ENCODE results near the gene KDM6B.

KDM6B gene

DNA sequence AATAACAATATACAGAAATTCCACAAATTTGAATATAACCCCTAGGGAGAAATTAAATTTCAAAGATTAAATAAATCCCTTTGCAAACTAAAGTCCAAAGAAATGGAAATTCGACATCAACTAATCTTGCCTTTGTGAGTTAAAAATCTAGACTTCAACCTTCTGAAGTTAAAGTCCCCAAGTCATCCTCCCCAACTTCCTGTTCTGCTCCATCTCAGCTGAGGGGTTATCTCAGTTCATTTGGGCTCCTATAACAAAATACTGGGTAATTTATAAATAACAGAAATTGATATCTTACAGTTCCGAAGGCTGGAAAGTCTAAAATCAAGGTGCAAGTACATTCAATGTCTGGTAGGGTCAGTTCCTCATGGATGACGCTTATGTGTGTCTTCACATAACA lies 22.8 kb upstream of the KDM6B start:
- H3K27me3 Mint-ChIP-seq = peaks cover 5% of the 10 kb centered on the region
- H3K27ac Mint-ChIP-seq = no peak overlapping the region
- H3K9me3 Mint-ChIP-seq = no peaks in the 10 kb centered on the region
- no peaks in the 10 kb centered on the region for H3K36me3 Mint-ChIP-seq (ENCODE audit: low read depth)
- H3K4me1 Mint-ChIP-seq (ENCODE audit: low read depth) = no peaks in the 10 kb centered on the region
- no peak overlapping the region for H3K4me3 Mint-ChIP-seq

DNA sequence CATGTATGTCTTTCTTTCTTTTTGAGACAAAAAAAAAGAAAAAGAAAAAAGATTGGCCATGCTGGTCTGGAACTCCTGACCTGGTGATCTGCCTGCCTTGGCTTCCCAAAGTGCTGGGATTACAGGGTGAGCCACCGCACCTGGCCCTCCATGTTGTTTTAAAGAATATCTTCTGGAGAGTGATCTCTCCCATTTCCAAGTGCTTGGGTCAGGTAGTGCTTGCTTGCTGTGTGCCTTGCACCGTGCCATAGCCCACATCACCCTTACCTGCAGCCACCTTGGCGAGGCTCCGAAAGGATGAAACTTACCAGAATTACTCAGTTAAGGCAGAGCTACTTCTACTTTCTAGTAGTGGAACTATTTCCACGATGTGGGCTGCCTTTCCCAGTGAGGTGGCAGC lies 19.0 kb upstream of the KDM6B start:
- H3K27ac Mint-ChIP-seq = no peak overlapping the region
- H3K4me1 Mint-ChIP-seq (ENCODE audit: low read depth) = no peaks in the 10 kb centered on the region
- no peaks in the 10 kb centered on the region for H3K36me3 Mint-ChIP-seq (ENCODE audit: low read depth)
- H3K9me3 Mint-ChIP-seq = no peaks in the 10 kb centered on the region
- no peak overlapping the region for H3K4me3 Mint-ChIP-seq
- no peaks in the 10 kb centered on the region for H3K27me3 Mint-ChIP-seq

DNA sequence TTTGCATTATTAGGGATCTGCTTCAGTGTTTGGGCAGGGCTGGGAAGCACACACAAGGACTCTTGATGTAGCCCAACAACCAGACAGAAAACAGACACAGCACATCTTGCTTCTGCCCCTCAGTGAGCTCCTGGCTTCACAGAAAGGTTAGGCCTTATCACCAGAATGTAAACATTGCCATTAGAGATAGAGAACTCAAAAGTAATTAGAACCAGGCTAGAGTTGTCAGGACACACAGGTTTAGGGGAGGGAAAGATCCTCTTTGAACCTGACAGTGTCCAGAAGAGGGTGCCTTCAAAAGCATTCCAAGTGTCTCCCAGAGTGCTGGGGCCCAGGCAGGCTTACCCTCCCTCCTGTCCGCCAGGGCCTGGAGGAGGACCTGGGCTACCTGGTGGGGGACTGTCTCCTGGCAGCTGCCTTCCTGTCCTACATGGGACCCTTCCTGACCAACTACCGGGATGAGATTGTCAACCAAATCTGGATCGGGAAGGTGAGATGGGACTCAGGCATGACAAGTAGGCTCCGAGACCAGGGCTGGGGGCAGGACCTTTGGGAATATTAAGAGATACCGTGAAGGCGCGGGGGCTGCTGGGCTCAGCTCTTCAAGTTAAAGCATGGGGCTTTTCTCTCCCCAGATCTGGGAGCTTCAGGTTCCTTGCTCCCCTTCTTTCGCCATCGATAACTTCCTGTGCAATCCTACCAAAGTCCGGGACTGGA lies 16.9 kb upstream of the KDM6B start:
- Mint-ChIP-seq H3K9me3 (no peaks in the 10 kb centered on the region), H3K36me3 (ENCODE audit: low read depth) (no peaks in the 10 kb centered on the region), H3K27ac (no peak overlapping the region), H3K27me3 (no peaks in the 10 kb centered on the region), H3K4me3 (no peak overlapping the region), H3K4me1 (ENCODE audit: low read depth) (no peaks in the 10 kb centered on the region)

DNA sequence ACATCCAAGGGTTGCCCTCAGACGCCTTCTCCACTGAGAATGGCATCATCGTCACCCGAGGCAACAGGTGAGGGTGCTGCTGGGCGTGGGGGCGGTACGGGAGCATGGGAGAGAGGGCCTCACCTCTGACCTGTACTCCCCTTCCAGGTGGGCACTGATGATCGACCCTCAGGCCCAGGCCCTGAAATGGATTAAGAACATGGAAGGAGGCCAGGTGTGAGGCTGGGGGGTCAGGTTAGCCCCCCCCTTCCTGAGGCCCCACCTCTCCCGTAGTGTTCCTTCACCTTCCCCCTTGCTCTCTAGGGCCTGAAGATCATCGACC lies 16.4 kb upstream of the KDM6B start:
- Mint-ChIP-seq H3K4me3 (no peak overlapping the region), H3K9me3 (no peaks in the 10 kb centered on the region), H3K27ac (no peak overlapping the region), H3K4me1 (ENCODE audit: low read depth) (no peaks in the 10 kb centered on the region), H3K36me3 (ENCODE audit: low read depth) (no peaks in the 10 kb centered on the region), H3K27me3 (no peaks in the 10 kb centered on the region)

DNA sequence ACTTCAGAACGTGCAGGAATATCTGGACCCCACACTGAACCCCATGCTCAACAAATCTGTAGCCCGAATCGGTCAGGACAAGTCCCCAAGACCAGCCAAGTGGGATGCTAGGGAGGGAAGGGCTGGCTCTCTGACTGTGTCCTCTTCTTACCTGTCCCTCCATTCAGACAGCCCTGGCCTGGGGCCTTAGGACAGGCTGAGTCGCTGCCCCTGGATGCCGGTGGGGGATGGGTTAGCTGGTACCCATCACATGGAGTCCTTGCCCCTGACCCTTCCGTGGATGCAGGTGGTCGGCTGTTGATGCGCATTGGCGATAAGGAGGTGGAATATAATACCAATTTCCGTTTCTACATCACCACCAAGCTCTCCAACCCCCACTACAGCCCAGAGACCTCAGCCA lies 16.0 kb upstream of the KDM6B start:
- H3K4me1 Mint-ChIP-seq (ENCODE audit: low read depth) = no peaks in the 10 kb centered on the region
- H3K27me3 Mint-ChIP-seq = no peaks in the 10 kb centered on the region
- no peak overlapping the region for H3K27ac Mint-ChIP-seq
- H3K4me3 Mint-ChIP-seq = no peak overlapping the region
- H3K36me3 Mint-ChIP-seq (ENCODE audit: low read depth) = no peaks in the 10 kb centered on the region
- H3K9me3 Mint-ChIP-seq = no peaks in the 10 kb centered on the region

DNA sequence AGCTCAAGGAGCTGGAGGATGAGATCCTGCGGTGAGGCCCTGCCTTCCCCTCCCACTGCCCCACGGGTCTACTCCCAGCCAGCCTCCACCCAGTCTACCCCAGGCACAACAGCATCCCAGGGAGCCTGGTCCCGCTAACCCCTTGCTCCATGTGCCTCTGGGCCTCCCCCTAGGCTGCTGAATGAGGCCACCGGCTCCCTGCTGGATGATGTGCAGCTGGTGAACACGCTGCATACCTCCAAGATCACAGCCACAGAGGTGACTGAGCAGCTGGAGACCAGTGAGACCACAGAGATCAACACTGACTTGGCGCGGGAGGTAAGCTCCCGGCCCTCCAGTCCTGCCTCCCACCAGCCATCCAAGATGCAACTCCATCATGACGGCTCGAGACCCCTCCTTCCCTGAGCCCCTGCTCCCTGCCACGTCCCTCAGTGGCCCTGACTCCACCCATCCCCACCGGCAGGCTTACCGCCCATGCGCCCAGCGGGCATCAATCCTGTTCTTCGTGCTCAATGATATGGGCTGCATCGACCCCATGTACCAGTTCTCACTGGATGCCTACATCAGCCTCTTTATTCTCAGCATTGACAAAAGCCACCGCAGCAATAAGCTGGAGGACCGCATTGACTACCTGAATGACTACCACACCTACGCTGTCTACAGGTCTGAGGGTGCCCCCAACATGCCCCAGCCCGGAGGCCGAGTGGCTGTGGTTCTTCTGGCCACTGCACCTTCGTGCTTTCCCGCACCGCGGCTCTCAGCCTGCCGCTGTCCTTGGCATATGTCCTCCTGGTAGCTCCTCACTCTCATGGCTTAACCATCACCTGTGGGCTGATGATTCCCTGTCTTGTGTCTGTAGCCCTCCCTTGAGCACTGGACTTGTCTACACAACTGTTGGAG lies 15.0 kb upstream of the KDM6B start:
- H3K4me3 Mint-ChIP-seq = no peak overlapping the region
- H3K9me3 Mint-ChIP-seq = no peaks in the 10 kb centered on the region
- no peak overlapping the region for H3K27ac Mint-ChIP-seq
- H3K4me1 Mint-ChIP-seq (ENCODE audit: low read depth) = no peaks in the 10 kb centered on the region
- no peaks in the 10 kb centered on the region for H3K27me3 Mint-ChIP-seq
- no peaks in the 10 kb centered on the region for H3K36me3 Mint-ChIP-seq (ENCODE audit: low read depth)

DNA sequence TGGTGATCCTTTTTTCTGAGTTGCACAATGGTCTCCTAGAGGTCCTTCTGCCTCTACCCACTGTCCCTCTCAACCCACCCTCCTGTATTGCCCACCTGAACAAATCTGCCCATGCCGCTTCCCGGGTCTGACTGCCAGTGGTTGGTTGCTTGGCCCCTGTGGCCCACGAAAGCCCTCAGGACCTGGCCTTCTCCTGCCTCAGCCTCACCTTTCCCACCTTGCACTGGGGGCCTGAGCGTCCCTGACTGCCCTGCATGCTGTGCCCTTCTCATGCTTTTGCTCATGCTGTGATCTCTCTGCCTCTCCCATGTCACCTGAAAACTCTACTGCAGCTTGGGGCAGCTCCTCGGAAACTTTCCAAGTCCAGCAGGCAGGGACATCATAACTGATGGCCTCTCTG lies 13.8 kb upstream of the KDM6B start:
- H3K4me1 Mint-ChIP-seq (ENCODE audit: low read depth) = no peaks in the 10 kb centered on the region
- H3K36me3 Mint-ChIP-seq (ENCODE audit: low read depth) = no peaks in the 10 kb centered on the region
- no peaks in the 10 kb centered on the region for H3K9me3 Mint-ChIP-seq
- H3K27me3 Mint-ChIP-seq = no peaks in the 10 kb centered on the region
- no peak overlapping the region for H3K27ac Mint-ChIP-seq
- no peak overlapping the region for H3K4me3 Mint-ChIP-seq

DNA sequence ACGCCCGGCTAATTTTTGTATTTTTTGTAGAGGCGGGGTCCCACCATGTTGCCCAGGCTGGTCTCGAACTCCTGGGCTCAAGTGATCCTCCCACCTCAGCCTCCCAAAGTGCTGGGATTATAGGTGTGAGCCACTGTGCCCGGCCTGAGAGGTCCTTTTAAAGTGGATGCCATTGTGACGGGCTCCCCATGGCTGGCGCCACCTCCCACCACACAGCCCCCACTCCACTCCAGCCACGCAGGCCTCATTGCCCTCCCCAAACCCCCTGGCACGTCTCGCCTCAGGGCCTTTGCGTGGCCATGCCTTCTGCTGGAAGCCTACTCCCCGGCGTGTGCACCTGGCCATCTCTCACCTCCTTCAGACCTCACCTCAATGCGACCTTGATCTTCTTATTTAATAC lies 11.9 kb upstream of the KDM6B start:
- H3K9me3 Mint-ChIP-seq = no peaks in the 10 kb centered on the region
- no peaks in the 10 kb centered on the region for H3K4me1 Mint-ChIP-seq (ENCODE audit: low read depth)
- no peak overlapping the region for H3K4me3 Mint-ChIP-seq
- no peak overlapping the region for H3K27ac Mint-ChIP-seq
- H3K36me3 Mint-ChIP-seq (ENCODE audit: low read depth) = no peaks in the 10 kb centered on the region
- H3K27me3 Mint-ChIP-seq = no peaks in the 10 kb centered on the region

DNA sequence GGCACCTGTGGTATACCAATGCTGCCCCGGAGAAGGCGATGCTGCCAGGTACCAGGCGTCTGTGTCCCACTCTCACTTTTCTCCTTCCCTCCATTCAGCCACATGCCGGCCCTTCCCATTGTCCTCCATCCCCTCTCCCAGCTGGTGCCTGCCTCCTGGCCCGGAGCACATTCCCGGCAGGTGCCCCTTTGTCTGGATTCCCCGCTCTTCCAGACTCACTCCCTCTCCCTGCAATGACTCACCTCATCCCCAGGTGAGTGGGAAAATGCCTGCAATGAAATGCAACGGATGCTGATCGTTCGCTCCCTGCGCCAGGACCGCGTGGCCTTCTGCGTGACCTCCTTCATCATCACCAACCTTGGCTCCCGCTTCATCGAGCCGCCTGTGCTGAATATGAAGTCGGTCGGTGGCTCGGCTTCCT lies 10.4 kb upstream of the KDM6B start:
- H3K4me1 Mint-ChIP-seq (ENCODE audit: low read depth) = no peaks in the 10 kb centered on the region
- H3K27me3 Mint-ChIP-seq = peaks cover 3% of the 10 kb centered on the region
- H3K27ac Mint-ChIP-seq = no peak overlapping the region
- no peaks in the 10 kb centered on the region for H3K36me3 Mint-ChIP-seq (ENCODE audit: low read depth)
- no peak overlapping the region for H3K4me3 Mint-ChIP-seq
- H3K9me3 Mint-ChIP-seq = no peaks in the 10 kb centered on the region

DNA sequence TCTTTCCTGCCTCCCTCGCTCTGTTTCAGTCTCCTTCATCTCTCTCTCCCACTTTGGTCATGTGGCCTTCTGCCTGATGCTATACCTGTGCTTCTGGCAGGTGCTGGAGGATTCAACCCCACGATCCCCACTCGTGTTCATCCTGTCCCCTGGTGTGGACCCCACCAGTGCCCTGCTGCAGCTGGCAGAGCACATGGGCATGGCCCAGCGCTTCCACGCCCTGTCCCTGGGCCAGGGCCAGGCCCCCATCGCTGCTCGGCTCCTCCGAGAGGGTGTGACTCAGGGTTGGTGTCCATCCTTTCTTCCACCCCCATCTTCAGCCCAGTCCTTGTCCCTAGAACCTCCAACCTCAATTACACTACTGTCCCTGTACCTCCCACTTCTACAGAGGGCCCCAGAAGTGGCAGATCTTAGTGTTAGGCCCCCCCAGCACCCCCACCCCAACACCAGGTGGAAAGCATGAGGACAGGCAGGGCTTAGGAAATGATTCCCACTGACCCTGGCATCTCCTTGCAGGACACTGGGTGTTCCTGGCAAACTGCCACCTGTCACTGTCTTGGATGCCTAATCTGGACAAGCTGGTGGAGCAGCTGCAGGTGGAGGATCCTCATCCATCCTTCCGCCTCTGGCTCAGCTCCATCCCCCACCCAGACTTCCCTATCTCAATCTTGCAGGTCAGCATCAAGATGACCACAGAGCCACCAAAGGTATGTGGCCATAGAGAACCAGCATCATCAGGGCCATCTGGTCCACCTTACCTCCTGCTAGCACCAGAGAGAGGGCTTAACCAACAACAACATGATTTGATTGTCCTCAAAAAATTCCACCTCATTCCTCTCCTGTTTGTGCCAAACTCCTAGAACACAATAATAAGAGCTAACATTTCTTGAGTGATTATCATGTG lies 9.7 kb upstream of the KDM6B start:
- no peaks in the 10 kb centered on the region for H3K36me3 Mint-ChIP-seq (ENCODE audit: low read depth)
- H3K27ac Mint-ChIP-seq = no peak overlapping the region
- peaks cover 3% of the 10 kb centered on the region for H3K27me3 Mint-ChIP-seq
- H3K9me3 Mint-ChIP-seq = no peaks in the 10 kb centered on the region
- H3K4me3 Mint-ChIP-seq = no peak overlapping the region
- no peaks in the 10 kb centered on the region for H3K4me1 Mint-ChIP-seq (ENCODE audit: low read depth)

DNA sequence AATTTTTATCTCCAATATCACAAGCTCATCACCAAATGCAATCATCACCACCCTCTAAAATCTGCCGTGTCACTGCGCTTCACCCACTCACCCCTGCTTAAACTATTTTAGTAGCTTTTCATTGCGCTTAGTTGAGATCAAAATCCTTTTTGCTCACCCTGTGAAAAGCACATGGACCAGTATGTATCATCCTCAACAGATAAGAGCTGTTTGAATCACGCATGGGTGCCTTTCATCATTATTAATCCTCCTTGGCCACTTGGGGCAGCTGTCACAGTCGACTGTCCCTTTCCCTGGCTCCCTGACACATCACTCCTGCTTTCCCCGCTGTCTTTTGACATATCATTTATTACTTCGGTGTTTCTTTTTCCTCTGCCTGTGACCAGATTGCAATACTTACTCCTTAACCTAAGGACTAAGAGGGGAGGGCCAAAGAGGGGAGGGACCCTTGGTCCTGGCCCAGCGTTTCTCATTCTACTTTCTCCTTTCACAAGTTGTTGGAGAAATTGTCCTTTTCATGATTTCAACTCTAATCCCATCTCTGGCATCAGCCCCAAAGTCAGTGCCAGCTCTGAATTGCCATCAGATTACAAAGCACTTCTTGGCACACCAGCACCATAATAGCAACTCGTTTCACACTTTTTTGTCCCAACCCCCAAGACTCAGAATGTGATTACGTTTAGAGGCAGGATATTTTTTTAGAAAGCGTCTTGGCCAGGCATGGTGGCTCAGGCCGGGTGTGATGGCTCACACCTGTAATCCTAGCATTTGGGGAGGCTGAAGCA lies 8.6 kb upstream of the KDM6B start:
- Mint-ChIP-seq H3K27me3 (peaks cover 3% of the 10 kb centered on the region), H3K36me3 (ENCODE audit: low read depth) (no peaks in the 10 kb centered on the region), H3K4me3 (no peak overlapping the region), H3K9me3 (no peaks in the 10 kb centered on the region), H3K4me1 (ENCODE audit: low read depth) (no peaks in the 10 kb centered on the region), H3K27ac (no peak overlapping the region)

DNA sequence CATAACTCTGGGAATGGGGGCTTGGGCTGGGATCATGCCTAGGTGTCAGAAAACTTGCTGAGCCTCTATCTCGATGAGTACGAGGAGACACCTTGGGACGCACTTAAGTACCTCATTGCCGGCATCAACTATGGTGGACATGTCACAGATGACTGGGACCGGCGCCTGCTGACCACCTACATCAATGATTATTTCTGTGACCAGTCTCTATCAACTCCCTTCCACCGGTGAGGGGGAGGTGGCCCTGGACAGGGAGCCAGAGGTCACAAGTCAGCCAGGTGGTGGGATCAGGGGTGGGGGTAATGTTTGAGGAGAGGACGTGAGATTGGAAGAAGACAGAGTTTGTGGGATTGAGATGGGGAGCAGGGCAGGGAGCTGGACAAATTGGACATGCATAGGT lies 3.4 kb upstream of the KDM6B start:
- H3K27me3 Mint-ChIP-seq = peaks cover 7% of the 10 kb centered on the region
- no peaks in the 10 kb centered on the region for H3K36me3 Mint-ChIP-seq (ENCODE audit: low read depth)
- peaks cover 19% of the 10 kb centered on the region for H3K4me1 Mint-ChIP-seq (ENCODE audit: low read depth)
- H3K27ac Mint-ChIP-seq = no peak overlapping the region
- no peak overlapping the region for H3K4me3 Mint-ChIP-seq
- H3K9me3 Mint-ChIP-seq = no peaks in the 10 kb centered on the region

DNA sequence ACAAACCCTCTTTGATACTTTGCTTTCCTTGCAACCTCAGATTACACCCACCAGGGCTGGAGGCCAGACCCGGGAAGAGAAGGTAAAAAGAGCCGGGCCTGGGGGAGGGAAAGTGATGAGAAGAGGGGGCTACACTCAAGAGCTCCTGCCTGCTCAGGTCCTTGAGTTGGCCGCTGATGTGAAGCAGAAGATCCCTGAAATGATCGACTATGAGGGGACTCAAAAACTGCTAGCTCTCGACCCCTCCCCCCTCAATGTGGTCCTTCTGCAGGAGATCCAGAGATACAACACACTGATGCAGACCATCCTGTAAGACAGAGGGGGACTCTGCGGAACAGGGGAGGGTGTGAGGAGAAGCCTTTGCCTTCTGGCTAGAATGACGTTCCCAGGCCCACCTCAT lies 2.8 kb upstream of the KDM6B start:
- Mint-ChIP-seq H3K27ac (no peak overlapping the region), H3K4me3 (no peak overlapping the region), H3K36me3 (ENCODE audit: low read depth) (no peaks in the 10 kb centered on the region), H3K4me1 (ENCODE audit: low read depth) (peaks cover 22% of the 10 kb centered on the region), H3K27me3 (peaks cover 7% of the 10 kb centered on the region), H3K9me3 (no peaks in the 10 kb centered on the region)

DNA sequence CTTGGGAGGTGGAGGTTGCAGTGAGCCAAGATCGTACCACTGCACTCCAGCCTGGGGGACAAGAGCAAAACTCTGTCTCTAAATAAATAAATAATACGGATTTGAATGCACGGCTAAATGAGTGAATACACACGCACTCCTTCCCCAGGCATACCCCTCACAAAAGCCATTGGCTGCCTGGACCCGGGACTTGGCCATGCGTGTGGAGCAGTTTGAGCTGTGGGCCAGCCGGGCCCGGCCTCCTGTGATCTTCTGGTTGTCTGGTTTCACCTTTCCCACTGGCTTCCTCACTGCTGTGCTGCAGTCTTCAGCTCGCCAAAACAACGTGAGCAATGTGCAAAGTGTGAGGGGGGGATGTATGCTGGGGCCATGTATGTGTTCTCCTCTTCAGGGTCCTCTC lies 1.6 kb upstream of the KDM6B start:
- Mint-ChIP-seq H3K27ac (no peak overlapping the region), H3K27me3 (peaks cover 7% of the 10 kb centered on the region), H3K9me3 (no peaks in the 10 kb centered on the region), H3K36me3 (ENCODE audit: low read depth) (no peaks in the 10 kb centered on the region), H3K4me1 (ENCODE audit: low read depth) (peaks cover 34% of the 10 kb centered on the region), H3K4me3 (no peak overlapping the region)
